Upper lobe of left lung (tissue), 4 donors: ENCODE data around the gene ZNF732.

ENCODE experiments used
- POLR2AphosphoS5 ChIP-seq, 2 donors: sonication (generic); formaldehyde crosslinking; IDR thresholded peaks; one replicate each; pipeline ENCODE4 v1.5.1; 2017; ENCODE audit warnings: antibody characterized with exemption in 2 of 2
- TF ChIP-seq, protein P1 (sequence below), 6 experiments: fragments of 450-650 bp in 4 of 6; fragments of 200-600 bp in 2 of 6; sonication (generic) in 2 of 6; IDR thresholded peaks; one replicate each; pipeline ENCODE4 v1.5.1; 2016 to 2019; ENCODE audit warnings: antibody characterized with exemption in 6 of 6

DNA sequence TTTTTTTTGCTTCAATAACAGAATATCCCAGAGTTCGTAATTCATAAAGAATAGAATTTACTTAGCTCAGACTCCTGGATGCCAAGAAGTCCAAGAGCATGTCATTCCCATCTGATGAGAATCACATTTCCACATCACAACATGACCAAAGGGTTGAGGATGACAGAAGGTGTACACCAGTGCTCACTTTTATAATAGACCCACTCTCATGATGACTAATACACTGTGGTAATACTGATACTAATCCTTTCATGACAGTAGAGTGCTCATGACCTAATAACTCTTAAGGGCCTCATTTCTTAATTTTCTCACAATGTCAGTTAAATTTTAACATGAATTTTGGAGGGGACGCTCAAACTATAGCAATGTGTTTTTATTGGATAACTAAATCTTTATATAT, 69.2 kb downstream of the ZNF732 start:
- TF ChIP-seq, protein P1, sequence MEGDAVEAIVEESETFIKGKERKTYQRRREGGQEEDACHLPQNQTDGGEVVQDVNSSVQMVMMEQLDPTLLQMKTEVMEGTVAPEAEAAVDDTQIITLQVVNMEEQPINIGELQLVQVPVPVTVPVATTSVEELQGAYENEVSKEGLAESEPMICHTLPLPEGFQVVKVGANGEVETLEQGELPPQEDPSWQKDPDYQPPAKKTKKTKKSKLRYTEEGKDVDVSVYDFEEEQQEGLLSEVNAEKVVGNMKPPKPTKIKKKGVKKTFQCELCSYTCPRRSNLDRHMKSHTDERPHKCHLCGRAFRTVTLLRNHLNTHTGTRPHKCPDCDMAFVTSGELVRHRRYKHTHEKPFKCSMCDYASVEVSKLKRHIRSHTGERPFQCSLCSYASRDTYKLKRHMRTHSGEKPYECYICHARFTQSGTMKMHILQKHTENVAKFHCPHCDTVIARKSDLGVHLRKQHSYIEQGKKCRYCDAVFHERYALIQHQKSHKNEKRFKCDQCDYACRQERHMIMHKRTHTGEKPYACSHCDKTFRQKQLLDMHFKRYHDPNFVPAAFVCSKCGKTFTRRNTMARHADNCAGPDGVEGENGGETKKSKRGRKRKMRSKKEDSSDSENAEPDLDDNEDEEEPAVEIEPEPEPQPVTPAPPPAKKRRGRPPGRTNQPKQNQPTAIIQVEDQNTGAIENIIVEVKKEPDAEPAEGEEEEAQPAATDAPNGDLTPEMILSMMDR (IDR thresholded peaks at IDR 0.05), result no peak
- no peak for TF ChIP-seq POLR2AphosphoS5 (IDR thresholded peaks at IDR 0.05)
